SU-DHL-6 (cell line): ENCODE results near the gene SCFD2.

Source experiments
- H2AFZ ChIP-seq: fragments of 200-600 bp; sonication (generic); 2 replicates; pipeline ENCODE4 v1.6.1; 2014; ENCODE audit warnings: low read depth, mild to moderate bottlenecking, moderate library complexity, mixed read lengths, antibody characterized with exemption, low read length; ENCODE audit not compliant: severe bottlenecking
- H3F3A ChIP-seq: fragments of 200-600 bp; shearing (Covaris generic); 2 replicates; pipeline ENCODE4 v1.6.0; 2016; ENCODE audit warnings: antibody characterized with exemption, mild to moderate bottlenecking; ENCODE audit not compliant: insufficient read depth
- H3K27ac ChIP-seq: fragments of 200-600 bp; sonication (generic); 2 replicates; pipeline ENCODE4 v1.5.1; 2016; ENCODE audit warnings: low read depth, mild to moderate bottlenecking, low read length, moderate library complexity, mixed read lengths
- H3K27me3 ChIP-seq: fragments of 200-600 bp; sonication (generic), shearing (Covaris generic); 2 replicates; pipeline ENCODE4 v1.6.0; 2014; ENCODE audit warnings: mild to moderate bottlenecking, low read length
- H3K36me3 ChIP-seq: fragments of 200-600 bp; sonication (generic); 2 replicates; pipeline ENCODE4 v1.6.1; 2014; ENCODE audit warnings: mild to moderate bottlenecking, low read length, mixed read lengths
- H3K4me2 ChIP-seq: fragments of 300-600, 200-600 bp; shearing (Covaris generic), sonication (generic); 2 replicates; pipeline ENCODE4 v1.6.0; 2014; ENCODE audit warnings: low read length, low read depth, mild to moderate bottlenecking; ENCODE audit not compliant: poor library complexity, severe bottlenecking
- H3K4me3 ChIP-seq: fragments of 200-600 bp; sonication (generic); 2 replicates; pipeline ENCODE4 v1.5.1; 2014; ENCODE audit warnings: antibody characterized with exemption, low read length, mild to moderate bottlenecking, mixed read lengths; ENCODE audit not compliant: insufficient read depth, poor library complexity, severe bottlenecking
- H3K79me2 ChIP-seq: fragments of 200-600 bp; sonication (generic); 2 replicates; pipeline ENCODE4 v1.6.1; 2014; ENCODE audit warnings: mild to moderate bottlenecking, low read length, moderate library complexity; ENCODE audit not compliant: insufficient read depth
- H3K9ac ChIP-seq: fragments of 200-600 bp; sonication (generic); 2 replicates; pipeline ENCODE4 v1.7.0; 2014; ENCODE audit warnings: mild to moderate bottlenecking, low read length
- H3K9me2 ChIP-seq: fragments of 200-600 bp; sonication (generic); replicated peaks from 2 replicates; pipeline ENCODE4 v1.6.1; 2014; ENCODE audit warnings: low read length; ENCODE audit not compliant: insufficient read depth
- H3K9me3 ChIP-seq: fragments of 200-600 bp; sonication (generic); 2 replicates; pipeline ENCODE4 v1.6.1; 2014; ENCODE audit warnings: low read length, mixed read lengths; ENCODE audit not compliant: insufficient read depth
- H4K20me1 ChIP-seq: fragments of 200-600 bp; sonication (generic); 2 replicates; pipeline ENCODE4 v1.6.1; 2014; ENCODE audit warnings: low read depth, mild to moderate bottlenecking, antibody characterized with exemption, low read length, moderate library complexity, mixed read lengths
- CTCF ChIP-seq: fragments of 200-600 bp; sonication (generic); IDR thresholded peaks from one replicate; pipeline ENCODE4 v1.5.1; 2017; ENCODE audit warnings: antibody characterized with exemption, mild to moderate bottlenecking, low read length, moderate library complexity; ENCODE audit not compliant: insufficient read depth, poor library complexity, severe bottlenecking
- EZH2phosphoT487 ChIP-seq: fragments of 200-600 bp; sonication (generic), shearing (Covaris generic); conservative IDR thresholded peaks from 2 replicates; pipeline ENCODE4 v1.6.1; 2018; ENCODE audit warnings: mild to moderate bottlenecking, antibody characterized with exemption, low read length, moderate library complexity, mixed read lengths

Gene SCFD2

GRCh38 chr4:53322696-53323095 lies 43.2 kb downstream of the SCFD2 start:
- TF ChIP-seq CTCF (no peak), EZH2phosphoT487 (no peak)
- no peak overlapping the region for H3K9ac ChIP-seq
- H3K27me3 ChIP-seq = no peaks in the 10 kb centered on the region
- no peak overlapping the region for H3K4me3 ChIP-seq
- H3F3A ChIP-seq = no peaks in the 10 kb centered on the region
- no peak overlapping the region for H3K27ac ChIP-seq
- H3K79me2 ChIP-seq = peaks cover 3% of the 10 kb centered on the region; the same call in 1 of the 2 replicates
- no peaks in the 10 kb centered on the region for H3K36me3 ChIP-seq
- no peak overlapping the region for H2AFZ ChIP-seq
- no peak overlapping the region for H3K4me2 ChIP-seq
- no peaks in the 10 kb centered on the region for H3K9me3 ChIP-seq
- no peaks in the 10 kb centered on the region for H4K20me1 ChIP-seq
- no peaks in the 10 kb centered on the region for H3K9me2 ChIP-seq

GRCh38 chr4:53321984-53322289 lies 43.9 kb downstream of the SCFD2 start:
- no peaks in the 10 kb centered on the region for H3K9me3 ChIP-seq
- peaks cover 3% of the 10 kb centered on the region; the same call in 1 of the 2 replicates for H3K79me2 ChIP-seq
- no peak overlapping the region for H3K27ac ChIP-seq
- no peaks in the 10 kb centered on the region for H3K9me2 ChIP-seq
- H4K20me1 ChIP-seq = no peaks in the 10 kb centered on the region
- no peaks in the 10 kb centered on the region for H3F3A ChIP-seq
- TF ChIP-seq CTCF (no peak), EZH2phosphoT487 (no peak)
- H2AFZ ChIP-seq = no peak overlapping the region
- H3K4me2 ChIP-seq = no peak overlapping the region
- H3K27me3 ChIP-seq = no peaks in the 10 kb centered on the region
- H3K36me3 ChIP-seq = no peaks in the 10 kb centered on the region
- H3K9ac ChIP-seq = no peak overlapping the region
- no peak overlapping the region for H3K4me3 ChIP-seq

- Histone ChIP-seq H3K27ac (no peak overlapping the region), H3K9ac (no peak overlapping the region), H3K27me3 (no peaks in the 10 kb centered on the region), H3K9me3 (no peaks in the 10 kb centered on the region), H4K20me1 (no peaks in the 10 kb centered on the region), H3K4me3 (no peak overlapping the region), H3K9me2 (no peaks in the 10 kb centered on the region), H3K36me3 (no peaks in the 10 kb centered on the region), H3K4me2 (no peak overlapping the region), H3K79me2 (peaks cover 3% of the 10 kb centered on the region; the same call in 1 of the 2 replicates), H3F3A (no peaks in the 10 kb centered on the region), H2AFZ (no peak overlapping the region)
- TF ChIP-seq EZH2phosphoT487 (no peak), CTCF (no peak)
Measured at GRCh38 chr4:53321151-53321983, 44.5 kb downstream of the SCFD2 start.
